Neural crest cell (in vitro differentiated cells): Measurements from ENCODE around the gene SNX4. TPM values are rescaled to one million over a fixed set of nuclear protein-coding genes. Genes with fewer than 3 reads are reported as not detected.

Source experiments
- DNase-seq: peaks from one replicate; pipeline ENCODE4 v3.0.0; 2021; ENCODE audit warnings: low read depth, mixed read lengths, low spot score
- H3K27ac Mint-ChIP-seq: one replicate; pipeline ENCODE4 v1.8.0; 2021; ENCODE audit warnings: mild to moderate bottlenecking, mixed read lengths; ENCODE audit not compliant: unreplicated experiment
- H3K27me3 Mint-ChIP-seq: 2 replicates; pipeline ENCODE4 v1.8.0; 2021; ENCODE audit warnings: low read depth, mild to moderate bottlenecking, mixed read lengths
- H3K36me3 Mint-ChIP-seq: 2 replicates; pipeline ENCODE4 v1.8.0; 2021; ENCODE audit warnings: low read depth, mild to moderate bottlenecking, mixed read lengths
- H3K4me1 Mint-ChIP-seq: 2 replicates; pipeline ENCODE4 v1.8.0; 2021; ENCODE audit warnings: mixed read lengths
- H3K4me3 Mint-ChIP-seq: one replicate; pipeline ENCODE4 v1.8.0; 2021; ENCODE audit warnings: mild to moderate bottlenecking, mixed read lengths
- H3K9me3 Mint-ChIP-seq: 2 replicates; pipeline ENCODE4 v1.8.0; 2021; ENCODE audit warnings: mixed read lengths
- total RNA-seq: library from RNA; stranded (reverse); gene quantifications from 2 replicates; pipeline ENCODE4 v1.2.1, GENCODE V29; 2021
- TF ChIP-seq, protein P1 (sequence below): fragments of 200-600 bp; sonication (generic); conservative IDR thresholded peaks from 2 replicates; pipeline ENCODE4 v1.5.0; 2021; ENCODE audit warnings: antibody characterized with exemption, mild to moderate bottlenecking

SNX4 gene
- total RNA-seq, 1 donor from 2014 or later, result 40.3 TPM

DNA sequence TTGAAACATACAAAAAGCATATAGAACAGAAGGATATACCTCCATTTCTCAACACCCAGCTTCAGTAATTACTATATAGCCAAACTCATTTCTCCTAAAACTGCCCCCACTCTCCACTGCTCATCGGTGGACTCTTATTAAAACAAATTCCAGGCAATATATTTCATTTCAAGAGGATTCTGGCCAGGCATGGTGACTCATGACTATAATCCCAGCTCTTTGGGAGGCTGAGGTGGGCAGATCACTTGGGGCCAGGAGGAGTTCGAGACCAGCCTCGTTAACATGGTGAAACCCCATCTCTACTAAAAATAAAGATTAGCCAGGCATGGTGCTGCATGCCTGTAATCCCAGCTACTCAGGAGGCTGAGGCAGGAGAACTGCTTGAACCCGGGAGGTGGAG lies 40.9 kb downstream of the SNX4 start:
- Mint-ChIP-seq H3K36me3 (peaks cover 6% of the 10 kb centered on the region), H3K9me3 (no peaks in the 10 kb centered on the region), H3K27ac (no peak overlapping the region), H3K4me1 (no peaks in the 10 kb centered on the region), H3K4me3 (no peak overlapping the region), H3K27me3 (no peaks in the 10 kb centered on the region)
- no peak for DNase-seq
- TF ChIP-seq, protein P1, sequence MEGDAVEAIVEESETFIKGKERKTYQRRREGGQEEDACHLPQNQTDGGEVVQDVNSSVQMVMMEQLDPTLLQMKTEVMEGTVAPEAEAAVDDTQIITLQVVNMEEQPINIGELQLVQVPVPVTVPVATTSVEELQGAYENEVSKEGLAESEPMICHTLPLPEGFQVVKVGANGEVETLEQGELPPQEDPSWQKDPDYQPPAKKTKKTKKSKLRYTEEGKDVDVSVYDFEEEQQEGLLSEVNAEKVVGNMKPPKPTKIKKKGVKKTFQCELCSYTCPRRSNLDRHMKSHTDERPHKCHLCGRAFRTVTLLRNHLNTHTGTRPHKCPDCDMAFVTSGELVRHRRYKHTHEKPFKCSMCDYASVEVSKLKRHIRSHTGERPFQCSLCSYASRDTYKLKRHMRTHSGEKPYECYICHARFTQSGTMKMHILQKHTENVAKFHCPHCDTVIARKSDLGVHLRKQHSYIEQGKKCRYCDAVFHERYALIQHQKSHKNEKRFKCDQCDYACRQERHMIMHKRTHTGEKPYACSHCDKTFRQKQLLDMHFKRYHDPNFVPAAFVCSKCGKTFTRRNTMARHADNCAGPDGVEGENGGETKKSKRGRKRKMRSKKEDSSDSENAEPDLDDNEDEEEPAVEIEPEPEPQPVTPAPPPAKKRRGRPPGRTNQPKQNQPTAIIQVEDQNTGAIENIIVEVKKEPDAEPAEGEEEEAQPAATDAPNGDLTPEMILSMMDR, result no peak

DNA sequence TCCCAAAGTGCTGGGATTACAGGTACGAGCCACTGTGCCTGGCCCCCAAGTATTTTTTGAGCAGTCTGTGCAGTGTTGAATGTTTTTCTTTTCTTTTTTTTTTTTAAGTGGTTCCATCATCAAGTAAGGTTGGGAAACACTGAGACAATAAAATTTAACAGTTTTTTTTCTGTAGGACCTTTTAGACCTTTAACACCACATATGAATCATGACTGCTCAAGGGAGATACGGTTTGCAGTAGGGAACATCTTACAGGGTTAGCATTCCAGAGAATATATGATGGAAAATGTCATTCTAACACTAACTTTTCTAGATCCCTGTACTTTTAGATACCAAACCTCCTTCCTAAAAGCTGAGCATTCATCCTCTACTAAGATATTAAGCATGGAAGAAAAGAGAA lies 41.7 kb downstream of the SNX4 start:
- Mint-ChIP-seq H3K4me1 (no peaks in the 10 kb centered on the region), H3K4me3 (no peak overlapping the region), H3K27ac (no peak overlapping the region), H3K27me3 (no peaks in the 10 kb centered on the region), H3K36me3 (peaks cover 9% of the 10 kb centered on the region), H3K9me3 (no peaks in the 10 kb centered on the region)
- TF ChIP-seq, protein P1, result no peak
- DNase-seq, result no peak

DNA sequence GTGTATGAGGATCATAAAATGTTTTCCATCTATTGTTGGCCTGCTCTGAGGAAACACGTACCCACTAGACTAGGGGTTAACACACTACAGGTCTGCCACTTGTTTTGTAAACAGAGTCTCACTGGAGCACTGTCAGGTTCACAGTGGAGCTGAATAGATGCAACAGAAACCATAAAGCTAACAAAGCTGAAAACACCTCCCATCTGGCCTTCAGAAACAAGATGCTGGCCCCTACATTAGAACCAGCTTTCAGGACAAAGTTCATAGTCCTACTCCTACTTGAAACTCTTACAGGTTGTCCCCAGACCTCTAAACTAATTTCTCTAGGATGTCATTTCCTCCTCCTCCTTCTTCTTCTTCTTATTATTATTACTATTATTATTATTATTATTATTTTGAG lies 42.3 kb downstream of the SNX4 start:
- Mint-ChIP-seq H3K36me3 (peaks cover 12% of the 10 kb centered on the region), H3K27me3 (no peaks in the 10 kb centered on the region), H3K4me1 (no peaks in the 10 kb centered on the region), H3K9me3 (no peaks in the 10 kb centered on the region), H3K27ac (no peak overlapping the region), H3K4me3 (no peak overlapping the region)
- TF ChIP-seq, protein P1, result no peak
- DNase-seq, result no peak

DNA sequence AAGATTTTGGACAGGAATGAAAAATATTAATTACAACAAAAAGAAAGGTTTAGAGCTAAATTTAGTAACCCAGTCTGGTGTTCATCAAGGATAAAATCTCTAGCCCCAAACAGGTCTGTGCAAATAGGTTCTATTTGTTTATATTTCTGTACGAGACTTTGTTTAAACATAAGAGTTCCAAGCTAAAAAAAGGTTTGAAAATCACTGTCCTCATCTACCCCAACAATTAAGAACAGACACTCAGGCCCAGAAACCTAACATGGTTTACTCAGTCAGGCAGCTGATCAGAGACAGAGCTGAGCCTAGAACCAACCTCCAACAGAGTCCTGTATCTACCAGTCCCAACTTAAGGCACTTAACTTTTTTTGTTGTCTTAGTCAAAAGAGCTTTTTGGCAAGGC lies 49.3 kb downstream of the SNX4 start:
- TF ChIP-seq, protein P1, result no peak
- Mint-ChIP-seq H3K27me3 (no peaks in the 10 kb centered on the region), H3K27ac (no peak overlapping the region), H3K4me1 (no peaks in the 10 kb centered on the region), H3K36me3 (peaks cover 25% of the 10 kb centered on the region), H3K4me3 (no peak overlapping the region), H3K9me3 (no peaks in the 10 kb centered on the region)
- no peak for DNase-seq

DNA sequence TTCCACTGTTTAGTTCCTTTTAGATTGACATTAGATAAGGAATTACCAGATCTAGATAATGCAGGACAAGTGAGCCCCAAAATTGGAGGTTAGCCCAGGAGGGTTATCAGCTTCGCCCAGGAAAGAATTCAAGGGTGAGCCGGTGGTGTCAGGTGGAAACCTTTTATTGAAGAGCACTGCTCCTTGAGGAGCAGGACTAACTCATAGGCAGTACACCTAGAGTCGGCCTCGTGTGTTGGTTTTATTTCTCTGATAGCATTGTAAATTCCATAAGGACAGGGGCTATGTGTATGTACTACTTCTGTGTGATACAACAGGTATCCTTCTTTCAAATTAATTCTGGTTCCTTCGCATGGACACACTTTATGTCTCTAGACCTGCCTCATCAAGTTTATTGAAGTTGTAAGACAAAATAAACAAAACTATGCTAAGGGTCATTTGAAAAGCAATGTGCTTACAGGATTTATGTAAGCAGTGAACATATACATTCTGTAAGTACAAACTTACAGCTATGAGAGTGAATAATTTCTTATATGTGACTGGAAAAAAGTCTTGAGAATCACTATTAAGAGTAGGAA lies 57.2 kb downstream of the SNX4 start:
- TF ChIP-seq, protein P1, result no peak
- Mint-ChIP-seq H3K9me3 (no peaks in the 10 kb centered on the region), H3K4me3 (no peak overlapping the region), H3K27ac (no peak overlapping the region), H3K27me3 (no peaks in the 10 kb centered on the region), H3K36me3 (peaks cover 13% of the 10 kb centered on the region), H3K4me1 (no peaks in the 10 kb centered on the region)
- no peak for DNase-seq
